Calu3 (cell line): ENCODE results near the gene DNAH14. TPM values are rescaled to one million over a fixed set of nuclear protein-coding genes. Genes with fewer than 3 reads are reported as not detected.

Experiments used
- BruUV-seq: library from RNA; stranded (reverse); fragments of 400-500 nt; replicated peaks from 2 replicates; lab custom pipeline; 2021; lab: Mats Ljungman, UMichigan
- CTCF ChIA-PET: fragments of 300-600 bp; sonication (Branson Sonifier 250); formaldehyde crosslinking; loops from one replicate; lab custom pipeline; 2022; ENCODE audit warnings: antibody characterized with exemption; lab: Charles Lee
- DNase-seq: peaks from one replicate; pipeline ENCODE4 v3.0.0; 2022
- H3K27ac Mint-ChIP-seq: one replicate; pipeline ENCODE4 v1.8.0; 2022; ENCODE audit warnings: mixed read lengths; ENCODE audit not compliant: unreplicated experiment
- H3K27me3 Mint-ChIP-seq: one replicate; pipeline ENCODE4 v1.8.0; 2022; ENCODE audit warnings: mixed read lengths; ENCODE audit not compliant: unreplicated experiment
- H3K36me3 Mint-ChIP-seq: one replicate; pipeline ENCODE4 v1.8.0; 2022; ENCODE audit warnings: mild to moderate bottlenecking, moderate library complexity, mixed read lengths; ENCODE audit not compliant: insufficient read depth, unreplicated experiment
- H3K4me1 Mint-ChIP-seq: one replicate; pipeline ENCODE4 v1.8.0; 2022; ENCODE audit warnings: mild to moderate bottlenecking, low read depth, mixed read lengths; ENCODE audit not compliant: unreplicated experiment
- H3K4me3 Mint-ChIP-seq: one replicate; pipeline ENCODE4 v1.8.0; 2022; ENCODE audit warnings: mild to moderate bottlenecking, low read depth, moderate library complexity, mixed read lengths; ENCODE audit not compliant: unreplicated experiment
- H3K9me3 Mint-ChIP-seq: one replicate; pipeline ENCODE4 v1.8.0; 2022; ENCODE audit warnings: low read depth, mixed read lengths; ENCODE audit not compliant: unreplicated experiment
- CTCF ChIP-seq: fragments of 200-600 bp; IDR thresholded peaks from one replicate; pipeline ENCODE4 v1.8.0; 2022; ENCODE audit warnings: antibody characterized with exemption; ENCODE audit not compliant: unreplicated experiment
- intact Hi-C: fragments of 100-400 bp; cut with micrococcal nuclease; formaldehyde crosslinking; loops from one replicate; pipeline ENCODE4 v1.10.0; 2022; ENCODE audit not compliant: unreplicated experiment
- total RNA-seq: library from RNA; stranded (reverse); gene quantifications from 2 replicates; pipeline ENCODE4 v1.2.3, GENCODE V29; 2022

Gene DNAH14
- total RNA-seq, 1 experiment from 2014 or later = 66.8 TPM

GRCh38 chr1:225445639-225446594 lies 516.4 kb downstream of the DNAH14 start:
- peaks cover 94% of the 10 kb centered on the region for H3K4me1 Mint-ChIP-seq
- no peaks in the 10 kb centered on the region for H3K27me3 Mint-ChIP-seq
- H3K36me3 Mint-ChIP-seq = peaks cover 60% of the 10 kb centered on the region
- peak overlapping the region; percentile 40 for H3K4me3 Mint-ChIP-seq
- peak overlapping the region; percentile 92 for H3K27ac Mint-ChIP-seq
- BruUV-seq = no TSS peak
- no peak for DNase-seq
- TF ChIP-seq CTCF = no peak
- CTCF ChIA-PET = interaction anchor here (0.6 to 2.4 kb wide), 3 partner anchors 9 to 548 kb away, joined by 3 to 9 read pairs (median 4); no protein-coding TSS in a partner anchor
- H3K9me3 Mint-ChIP-seq = no peaks in the 10 kb centered on the region
- intact Hi-C loops = no loop called here

GRCh38 chr1:225446595-225446960 lies 517.1 kb downstream of the DNAH14 start:
- H3K27ac Mint-ChIP-seq = peak overlapping the region; percentile 92
- intact Hi-C loops = no loop called here
- H3K4me1 Mint-ChIP-seq = peaks cover 93% of the 10 kb centered on the region
- H3K9me3 Mint-ChIP-seq = no peaks in the 10 kb centered on the region
- CTCF ChIA-PET = interaction anchor here (0.6 to 2.4 kb wide), 4 partner anchors 8 to 547 kb away, joined by 3 to 9 read pairs (median 6); no protein-coding TSS in a partner anchor
- BruUV-seq = no TSS peak
- no peak for DNase-seq
- H3K4me3 Mint-ChIP-seq = peak overlapping the region; percentile 40
- H3K36me3 Mint-ChIP-seq = peaks cover 59% of the 10 kb centered on the region
- TF ChIP-seq CTCF = no peak
- H3K27me3 Mint-ChIP-seq = no peaks in the 10 kb centered on the region

GRCh38 chr1:225446981-225447615 lies 517.6 kb downstream of the DNAH14 start:
- intact Hi-C loops = no loop called here
- TF ChIP-seq CTCF = no peak
- peaks cover 59% of the 10 kb centered on the region for H3K36me3 Mint-ChIP-seq
- peaks cover 89% of the 10 kb centered on the region for H3K4me1 Mint-ChIP-seq
- BruUV-seq = no TSS peak
- H3K4me3 Mint-ChIP-seq = no peak overlapping the region
- no peaks in the 10 kb centered on the region for H3K9me3 Mint-ChIP-seq
- no peaks in the 10 kb centered on the region for H3K27me3 Mint-ChIP-seq
- DNase-seq = no peak
- CTCF ChIA-PET = interaction anchor here (0.6 to 2.4 kb wide), 3 partner anchors 8 to 429 kb away, joined by 4 to 9 read pairs (median 7); no protein-coding TSS in a partner anchor
- H3K27ac Mint-ChIP-seq = peak overlapping the region; percentile 92

GRCh38 chr1:225447650-225448089 lies 518.2 kb downstream of the DNAH14 start:
- Mint-ChIP-seq H3K27ac (peak overlapping the region; percentile 92), H3K4me3 (no peak overlapping the region), H3K27me3 (no peaks in the 10 kb centered on the region), H3K36me3 (peaks cover 55% of the 10 kb centered on the region), H3K4me1 (peaks cover 89% of the 10 kb centered on the region), H3K9me3 (no peaks in the 10 kb centered on the region)
- no peak for TF ChIP-seq CTCF
- CTCF ChIA-PET = no interaction called here
- no TSS peak for BruUV-seq
- DNase-seq = no peak
- intact Hi-C loops = no loop called here
